Suppressor macrophage treated with lipopolysaccharide for 4 hours (primary cell): ENCODE data around the gene SYNE2.

Experiments
- DNase-seq: peaks from one replicate; pipeline ENCODE4 v3.0.0-alpha.2; 2020

The SYNE2 gene

GRCh38 chr14:63910583-63911363 lies 58.0 kb downstream of the SYNE2 start:
- DNase-seq = no peak

GRCh38 chr14:63911404-63911803 lies 58.6 kb downstream of the SYNE2 start:
- DNase-seq = no peak

- no peak for DNase-seq
Observed at GRCh38 chr14:63912286-63912685, 59.5 kb downstream of the SYNE2 start.

DNA sequence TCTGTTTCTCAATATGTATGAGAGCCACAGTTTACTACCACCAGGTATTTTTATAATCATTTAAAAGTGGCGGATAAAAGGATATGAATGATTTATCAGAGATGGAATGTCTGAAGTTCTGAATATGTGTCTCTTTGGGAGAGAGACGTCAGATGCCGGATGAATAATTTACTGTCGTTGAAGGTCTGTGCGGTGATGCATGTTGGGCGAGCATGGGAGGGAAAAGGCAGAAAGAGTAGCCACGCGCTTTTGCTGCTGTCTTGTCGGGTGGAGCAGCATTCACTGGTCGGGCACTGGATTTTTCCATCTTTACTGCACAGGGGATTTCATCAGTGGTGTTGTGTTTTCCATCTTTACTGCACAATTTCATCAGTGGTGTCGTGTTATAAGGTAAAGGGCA lies 65.6 kb downstream of the SYNE2 start:
- no peak for DNase-seq

GRCh38 chr14:63922696-63923421 lies 70.1 kb downstream of the SYNE2 start:
- no peak for DNase-seq

DNA sequence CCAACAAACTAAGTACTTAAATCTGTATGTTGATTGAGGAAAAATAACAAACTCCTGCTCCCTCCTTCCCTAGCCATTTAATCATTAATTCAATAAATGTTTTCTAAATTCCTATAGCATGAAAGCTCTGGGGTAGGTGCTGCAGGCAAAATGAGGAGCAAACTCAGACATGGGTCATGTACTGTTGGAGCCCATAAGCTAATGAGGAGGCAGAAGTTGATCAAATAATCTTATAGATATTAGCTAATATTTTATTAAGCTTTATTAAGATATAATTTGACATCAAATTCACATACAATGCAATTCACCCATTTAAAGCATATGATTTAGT lies 70.6 kb downstream of the SYNE2 start:
- DNase-seq = no peak

DNA sequence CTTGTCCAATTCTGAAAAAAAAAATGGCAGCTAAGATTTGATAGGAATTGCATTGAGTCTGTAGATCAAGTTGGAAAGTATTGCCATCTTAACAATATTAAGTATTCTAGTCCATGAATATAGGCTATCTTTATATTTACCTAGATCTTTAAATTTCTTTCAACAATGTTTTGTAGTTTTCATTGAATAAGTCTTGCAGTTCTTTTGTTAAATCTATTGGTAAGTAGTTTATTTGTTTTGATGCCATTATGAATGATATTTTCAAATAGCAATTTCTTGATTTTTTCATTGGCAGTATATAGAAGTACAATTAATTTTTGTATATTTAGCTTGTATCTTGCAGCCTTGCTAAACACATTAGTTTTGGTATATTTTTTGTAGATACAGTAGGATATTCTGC lies 71.6 kb downstream of the SYNE2 start:
- DNase-seq = no peak

DNA sequence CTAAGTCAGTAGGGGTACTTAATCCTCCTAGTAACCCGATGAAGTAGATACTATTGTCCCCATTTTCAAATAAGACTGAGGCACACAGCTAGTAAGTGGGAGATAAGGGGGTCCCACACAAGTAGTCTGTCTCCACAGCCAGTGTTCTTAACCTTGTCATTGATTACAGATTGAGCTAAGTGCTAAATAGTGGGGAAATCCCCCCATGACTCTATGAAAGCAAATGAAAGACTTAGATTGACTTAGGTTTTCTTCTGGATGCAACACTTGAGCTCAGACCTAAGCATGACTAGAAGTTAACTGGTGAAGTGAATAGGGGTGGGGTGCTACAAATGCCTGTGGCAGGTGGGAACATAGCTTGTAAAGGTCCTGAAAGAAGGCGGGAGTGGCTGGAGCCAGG lies 73.8 kb downstream of the SYNE2 start:
- no peak for DNase-seq

DNA sequence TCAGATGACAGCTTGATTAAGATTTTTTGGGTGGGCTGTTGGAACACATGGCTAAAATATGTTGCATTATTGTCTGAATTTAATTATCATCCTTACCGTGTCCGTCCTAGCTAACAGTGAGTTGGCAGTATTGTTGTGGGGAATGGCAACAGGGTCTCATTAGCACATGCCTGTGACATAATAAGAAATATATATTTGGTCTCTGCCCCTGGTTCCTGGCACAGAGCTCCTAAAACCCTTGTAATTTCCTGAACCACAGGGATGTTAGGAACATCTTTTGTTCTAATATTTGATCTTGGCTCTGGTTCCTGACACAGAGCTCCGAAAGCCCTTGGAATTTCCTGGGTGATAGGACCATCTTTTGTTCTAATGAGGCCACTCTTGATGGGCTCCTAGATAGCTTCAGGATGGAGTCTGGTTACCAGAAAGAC lies 76.0 kb downstream of the SYNE2 start:
- DNase-seq = no peak

DNA sequence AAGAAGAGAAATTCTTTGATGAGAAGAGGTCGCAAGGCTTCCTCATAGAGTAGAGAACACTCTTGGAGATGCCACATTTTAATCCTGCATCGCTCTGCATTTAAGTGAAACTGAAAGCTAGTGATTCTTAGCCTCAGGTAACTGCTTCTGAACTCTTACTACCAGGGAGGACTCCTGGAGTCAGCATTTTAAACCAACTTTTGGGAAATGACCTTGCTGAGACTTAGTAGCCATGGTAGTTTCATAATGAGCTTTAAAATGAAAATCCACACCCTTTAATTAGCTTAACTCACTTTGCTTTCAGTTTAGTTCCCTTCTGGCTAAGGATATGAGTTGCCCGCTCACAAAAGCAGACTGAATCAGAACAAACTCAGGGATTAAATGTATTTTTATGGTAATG lies 80.3 kb downstream of the SYNE2 start:
- no peak for DNase-seq

GRCh38 chr14:63933711-63934110 lies 80.9 kb downstream of the SYNE2 start:
- DNase-seq = no peak

DNA sequence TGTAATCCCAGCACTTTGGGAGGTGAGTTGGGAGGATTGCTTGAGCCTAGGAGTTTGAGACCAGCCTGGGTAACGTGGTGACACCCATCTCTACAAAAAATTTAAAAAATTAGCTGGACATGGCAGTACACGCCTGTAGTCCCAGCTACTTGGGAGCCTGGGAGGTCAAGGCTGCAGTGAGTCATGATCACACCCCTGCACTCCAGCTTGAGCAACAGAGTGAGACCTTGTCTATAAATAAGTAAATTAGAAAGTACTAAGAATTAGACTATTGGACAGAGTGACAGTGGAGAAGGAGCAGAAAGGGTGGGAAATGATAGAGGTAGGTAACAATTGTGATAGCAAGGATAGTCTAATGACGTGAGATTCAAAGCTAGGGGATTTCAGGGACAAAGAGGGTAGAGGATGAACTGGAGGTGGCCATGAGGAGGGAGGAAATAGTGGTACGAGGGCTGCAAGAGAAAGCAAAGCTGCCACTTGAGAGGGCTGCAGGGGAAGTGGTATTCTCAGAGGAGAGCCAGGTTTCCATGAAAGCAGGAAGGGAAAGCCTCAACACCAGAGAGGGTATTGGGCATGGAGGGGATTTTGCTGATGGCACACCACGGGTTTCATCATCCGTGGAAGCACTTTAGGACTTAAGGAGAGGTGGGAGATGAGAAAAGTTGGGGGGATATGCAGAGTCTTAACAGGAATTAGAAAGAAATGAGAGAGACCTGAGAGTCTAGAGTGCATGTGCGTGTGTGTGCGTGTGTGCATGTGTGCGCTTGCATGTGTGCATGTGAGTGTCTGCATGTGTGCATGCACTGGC lies 85.6 kb downstream of the SYNE2 start:
- no peak for DNase-seq

GRCh38 chr14:63939006-63939270 lies 86.1 kb downstream of the SYNE2 start:
- no peak for DNase-seq

- DNase-seq = no peak
Observed at GRCh38 chr14:63940387-63940786, 87.6 kb downstream of the SYNE2 start.

DNA sequence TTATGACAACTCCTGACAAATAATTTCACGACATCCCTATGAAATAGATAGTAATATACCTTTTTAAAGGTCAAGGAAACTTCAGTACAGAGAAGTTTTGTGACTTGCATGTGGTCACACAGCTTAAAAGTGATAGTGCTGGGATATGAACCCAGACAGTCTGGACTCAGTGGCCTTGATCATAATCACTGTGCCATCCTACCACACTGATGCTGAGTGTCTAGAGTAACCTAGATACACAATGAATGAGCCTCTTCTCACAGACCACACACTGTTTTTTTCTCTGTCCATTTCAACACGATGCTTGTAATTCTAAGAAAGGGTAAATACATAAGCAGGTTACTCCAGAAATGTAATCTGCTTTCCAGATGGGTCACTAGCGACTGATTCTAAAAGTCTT lies 88.2 kb downstream of the SYNE2 start:
- no peak for DNase-seq

GRCh38 chr14:63949696-63950095 lies 96.9 kb downstream of the SYNE2 start:
- no peak for DNase-seq

- DNase-seq = no peak
Observed at GRCh38 chr14:63951021-63951420, 98.2 kb downstream of the SYNE2 start.

GRCh38 chr14:63951429-63951828 lies 98.6 kb downstream of the SYNE2 start:
- no peak for DNase-seq

- DNase-seq = no peak
Observed at GRCh38 chr14:63952053-63952932, 99.5 kb downstream of the SYNE2 start.

DNA sequence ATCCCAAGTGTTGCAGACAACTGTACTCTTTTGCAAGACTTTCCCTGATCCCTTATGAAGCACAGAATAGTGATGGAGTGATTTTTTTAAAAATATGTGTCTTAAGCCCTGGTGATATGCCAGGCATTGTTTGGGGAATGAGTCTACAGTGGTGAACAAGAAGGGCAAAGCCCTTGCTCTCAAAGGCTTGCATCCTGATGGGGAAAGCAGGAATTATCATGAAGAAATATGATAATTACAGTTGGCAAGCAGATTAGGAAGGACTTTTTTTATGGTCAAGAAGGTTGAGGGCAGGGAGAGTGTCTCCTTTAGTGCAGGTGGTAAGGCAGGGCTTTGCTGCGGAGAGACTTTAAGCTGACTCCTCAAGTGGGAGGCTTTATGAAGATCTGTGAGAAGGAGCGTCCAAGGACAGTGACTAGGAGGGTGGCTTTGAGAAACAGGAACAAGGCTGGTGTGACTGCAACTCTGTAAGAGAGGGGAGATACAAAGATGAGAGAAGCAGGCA lies 100.2 kb downstream of the SYNE2 start:
- DNase-seq = no peak

DNA sequence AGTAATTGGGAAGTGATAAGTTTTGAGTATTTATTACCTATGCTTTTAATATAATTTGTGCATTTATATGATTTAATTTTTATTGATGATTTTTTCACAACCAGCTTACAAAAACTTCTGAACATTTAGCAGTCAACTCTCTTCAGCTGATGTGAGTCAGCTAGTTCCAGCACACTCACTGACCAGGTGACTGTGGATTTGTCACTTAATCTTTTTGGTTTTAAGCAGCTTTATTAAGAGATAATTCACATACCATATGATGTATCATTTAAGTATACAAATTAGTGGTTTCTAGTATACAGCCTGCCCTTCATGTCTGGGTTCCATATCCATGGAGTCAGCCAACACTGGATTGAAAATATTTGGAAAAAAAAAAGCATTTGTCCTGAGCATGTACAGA lies 103.5 kb downstream of the SYNE2 start:
- DNase-seq = no peak

DNA sequence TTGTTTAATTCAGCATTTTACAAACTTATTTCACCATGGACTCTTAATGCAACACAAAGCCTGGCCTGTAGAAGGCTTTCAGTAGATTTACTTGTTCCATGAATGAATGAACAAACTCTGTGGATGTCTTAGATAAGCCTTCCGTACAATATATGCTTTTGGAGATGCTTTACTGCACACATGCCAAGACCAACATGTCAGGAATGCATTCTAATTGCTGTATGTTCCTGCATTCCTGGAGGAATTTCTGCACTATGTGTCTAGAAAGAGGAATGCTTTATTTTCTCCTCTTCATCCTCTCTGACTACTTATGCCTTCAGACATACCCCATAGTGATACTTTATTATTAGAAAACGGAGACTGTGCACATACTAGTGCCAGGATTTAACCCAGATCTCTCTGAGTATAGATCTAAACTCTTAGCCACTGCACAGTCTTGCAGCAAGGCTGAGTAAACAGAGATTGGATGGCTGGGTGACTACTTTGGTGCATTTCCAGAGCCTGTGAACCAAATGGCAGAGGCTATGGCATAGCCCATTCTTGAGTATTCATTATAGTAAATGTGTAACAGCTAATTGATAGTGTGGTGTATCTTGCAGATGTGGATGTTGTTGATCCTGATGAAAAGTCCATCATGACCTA lies 108.2 kb downstream of the SYNE2 start:
- DNase-seq = no peak
